SJCRH30 (cell line): ENCODE results near the gene CUX1. TPM values are rescaled to one million over a fixed set of nuclear protein-coding genes. Genes with fewer than 3 reads are reported as not detected.

Experiments used
- DNase-seq, 2 experiments: peaks; one replicate each; pipeline ENCODE4 v3.0.0-alpha.2; 2015 to 2020
- H3K27ac ChIP-seq: fragments of 250-450 bp; sonication (Bioruptor Pico); 2 replicates; pipeline ENCODE4 v1.5.1; 2020; ENCODE audit warnings: mild to moderate bottlenecking, moderate library complexity
- H3K27me3 ChIP-seq: fragments of 250-450 bp; sonication (Bioruptor Pico); 2 replicates; pipeline ENCODE4 v1.5.1; 2020; ENCODE audit warnings: mild to moderate bottlenecking, moderate library complexity
- H3K36me3 ChIP-seq: fragments of 250-450 bp; sonication (Bioruptor Pico); 2 replicates; pipeline ENCODE4 v1.5.1; 2020; ENCODE audit warnings: mild to moderate bottlenecking, moderate library complexity
- H3K4me1 ChIP-seq: fragments of 250-450 bp; sonication (Bioruptor Pico); 2 replicates; pipeline ENCODE4 v1.5.1; 2020; ENCODE audit warnings: mild to moderate bottlenecking, moderate library complexity
- H3K4me3 ChIP-seq: fragments of 250-450 bp; sonication (Bioruptor Pico); 2 replicates; pipeline ENCODE4 v1.5.1; 2020; ENCODE audit warnings: mild to moderate bottlenecking, moderate library complexity
- H3K9me3 ChIP-seq: fragments of 250-450 bp; sonication (Bioruptor Pico); replicated peaks from 2 replicates; pipeline ENCODE4 v1.5.1; 2020; ENCODE audit warnings: mild to moderate bottlenecking, moderate library complexity
- total RNA-seq: library from RNA; depleted of rRNA; stranded (reverse); fragments of >200 nt; shearing (Covaris generic); gene quantifications from 2 replicates; pipeline ENCODE4 v1.2.3, GENCODE V29; 2014

CUX1 gene
- total RNA-seq, 1 experiment from 2014 or later = 29.1 TPM

GRCh38 chr7:102232611-102233286 is 415.3 kb downstream of the CUX1 start:
- no peaks in the 10 kb centered on the region for H3K9me3 ChIP-seq
- no peaks in the 10 kb centered on the region for H3K4me1 ChIP-seq
- no peak overlapping the region for H3K27ac ChIP-seq
- no peaks in the 10 kb centered on the region for H3K27me3 ChIP-seq
- H3K4me3 ChIP-seq = no peak overlapping the region
- DNase-seq = no peak
- no peaks in the 10 kb centered on the region for H3K36me3 ChIP-seq

GRCh38 chr7:102234131-102234530 is 416.7 kb downstream of the CUX1 start:
- no peaks in the 10 kb centered on the region for H3K27me3 ChIP-seq
- H3K27ac ChIP-seq = no peak overlapping the region
- no peaks in the 10 kb centered on the region for H3K4me1 ChIP-seq
- no peak overlapping the region for H3K4me3 ChIP-seq
- DNase-seq = no peak
- 0 out of 2 replicates have a peak, but pooled peaks cover 4% of the 10 kb centered on the region for H3K36me3 ChIP-seq
- H3K9me3 ChIP-seq = no peaks in the 10 kb centered on the region

DNA sequence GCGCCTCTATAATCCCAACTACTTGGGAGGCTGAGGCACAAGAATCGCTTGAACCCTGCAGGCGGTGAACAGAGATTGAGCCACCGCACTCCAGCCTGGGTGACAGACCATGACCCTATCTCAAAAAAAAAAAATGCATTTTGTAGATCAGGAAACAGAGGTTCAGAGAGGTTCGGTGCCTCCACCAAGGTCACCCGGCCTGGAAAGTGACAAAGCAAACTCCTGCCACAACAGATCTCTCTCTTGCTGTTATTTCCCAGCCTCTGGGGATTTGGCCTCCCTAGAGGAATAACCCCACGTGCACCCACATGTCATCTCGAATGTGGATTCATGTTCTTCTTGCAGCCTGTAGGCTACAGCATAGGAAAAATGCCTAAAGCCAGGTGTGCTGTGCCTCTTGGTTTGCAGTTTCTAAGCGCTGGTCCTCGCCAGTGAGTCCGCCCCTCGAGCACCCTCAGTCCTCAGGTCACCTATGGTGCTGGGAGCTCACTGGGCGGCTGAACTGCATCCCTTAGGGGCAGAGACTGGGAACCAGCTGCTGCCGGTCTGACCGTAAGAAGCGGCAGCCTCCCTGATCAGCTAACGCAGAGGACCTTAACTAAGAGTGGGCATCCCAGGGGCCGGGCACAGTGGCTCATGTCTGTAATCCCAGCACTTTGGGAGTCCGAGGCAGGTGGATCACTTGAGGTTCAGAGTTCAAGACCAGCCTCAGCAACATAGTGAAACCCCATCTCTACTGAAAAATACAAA is 417.6 kb downstream of the CUX1 start:
- H3K4me3 ChIP-seq = no peak overlapping the region
- DNase-seq = no peak
- H3K36me3 ChIP-seq = 0 out of 2 replicates have a peak, but pooled peaks cover 4% of the 10 kb centered on the region
- H3K27ac ChIP-seq = no peak overlapping the region
- no peaks in the 10 kb centered on the region for H3K9me3 ChIP-seq
- H3K4me1 ChIP-seq = no peaks in the 10 kb centered on the region
- H3K27me3 ChIP-seq = no peaks in the 10 kb centered on the region

- Histone ChIP-seq H3K27ac (no peak overlapping the region), H3K9me3 (no peaks in the 10 kb centered on the region), H3K4me3 (no peak overlapping the region), H3K4me1 (no peaks in the 10 kb centered on the region), H3K27me3 (no peaks in the 10 kb centered on the region), H3K36me3 (peaks cover 4% of the 10 kb centered on the region; the same call in 1 of the 2 replicates)
- no peak for DNase-seq
These were observed 418.7 kb downstream of the CUX1 start for GRCh38 chr7:102236102-102236501.

DNA sequence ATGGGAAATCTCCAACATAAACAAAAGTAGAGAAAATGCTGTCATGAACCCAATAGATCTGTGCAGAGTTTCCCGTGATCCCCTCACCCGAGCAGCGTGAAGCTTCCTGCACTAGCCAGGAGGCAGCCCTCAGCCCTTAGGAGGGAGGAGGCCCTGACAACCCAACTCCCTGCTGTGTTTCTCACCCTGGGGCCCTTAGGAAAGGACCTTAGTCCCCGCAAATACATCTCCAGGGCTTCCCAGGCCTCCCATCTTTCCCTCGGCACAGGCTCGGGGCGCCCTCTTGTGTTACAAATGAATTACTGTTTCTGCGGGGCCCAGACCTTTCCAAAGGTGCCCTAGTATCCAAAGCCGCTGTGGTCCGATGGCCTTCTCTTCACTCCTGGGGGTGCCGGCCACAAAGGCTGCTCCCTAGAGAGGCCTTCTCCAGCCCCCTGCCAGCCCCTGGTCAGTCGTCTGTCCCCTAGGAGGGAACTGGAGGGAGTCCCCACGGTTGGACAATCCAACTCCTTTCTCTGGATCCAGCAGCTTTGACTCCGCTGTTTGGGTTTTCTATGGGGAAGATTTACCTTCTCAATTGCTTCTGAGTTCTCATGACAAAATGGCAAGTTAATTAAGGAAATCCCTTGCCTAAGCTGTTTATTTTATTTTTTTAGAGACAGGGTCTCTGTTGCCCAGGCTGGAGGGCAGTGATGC is 419.3 kb downstream of the CUX1 start:
- peak; percentile 72 to 89 for DNase-seq
- Histone ChIP-seq H3K27ac (no peak overlapping the region), H3K27me3 (no peaks in the 10 kb centered on the region), H3K9me3 (no peaks in the 10 kb centered on the region), H3K36me3 (peaks cover 4% of the 10 kb centered on the region; the same call in 1 of the 2 replicates), H3K4me1 (no peaks in the 10 kb centered on the region), H3K4me3 (no peak overlapping the region)

- H3K36me3 ChIP-seq = peaks cover 14% of the 10 kb centered on the region
- H3K4me3 ChIP-seq = no peak overlapping the region
- H3K27me3 ChIP-seq = no peaks in the 10 kb centered on the region
- H3K9me3 ChIP-seq = no peaks in the 10 kb centered on the region
- no peak overlapping the region for H3K27ac ChIP-seq
- H3K4me1 ChIP-seq = no peaks in the 10 kb centered on the region
- DNase-seq = no peak
These were observed 421.9 kb downstream of the CUX1 start for GRCh38 chr7:102239206-102239820.

GRCh38 chr7:102241431-102241830 is 424.0 kb downstream of the CUX1 start:
- no peaks in the 10 kb centered on the region for H3K4me1 ChIP-seq
- no peaks in the 10 kb centered on the region for H3K9me3 ChIP-seq
- no peak overlapping the region for H3K27ac ChIP-seq
- DNase-seq = no peak
- H3K27me3 ChIP-seq = no peaks in the 10 kb centered on the region
- no peak overlapping the region for H3K4me3 ChIP-seq
- H3K36me3 ChIP-seq = peaks cover 14% of the 10 kb centered on the region

GRCh38 chr7:102244601-102245000 is 427.2 kb downstream of the CUX1 start:
- H3K4me1 ChIP-seq = no peaks in the 10 kb centered on the region
- no peak for DNase-seq
- H3K9me3 ChIP-seq = no peaks in the 10 kb centered on the region
- no peaks in the 10 kb centered on the region for H3K27me3 ChIP-seq
- H3K27ac ChIP-seq = no peak overlapping the region
- H3K36me3 ChIP-seq = peaks cover 15% of the 10 kb centered on the region
- no peak overlapping the region for H3K4me3 ChIP-seq

- DNase-seq = no peak
These were observed 430.6 kb downstream of the CUX1 start for GRCh38 chr7:102248081-102248455.

DNA sequence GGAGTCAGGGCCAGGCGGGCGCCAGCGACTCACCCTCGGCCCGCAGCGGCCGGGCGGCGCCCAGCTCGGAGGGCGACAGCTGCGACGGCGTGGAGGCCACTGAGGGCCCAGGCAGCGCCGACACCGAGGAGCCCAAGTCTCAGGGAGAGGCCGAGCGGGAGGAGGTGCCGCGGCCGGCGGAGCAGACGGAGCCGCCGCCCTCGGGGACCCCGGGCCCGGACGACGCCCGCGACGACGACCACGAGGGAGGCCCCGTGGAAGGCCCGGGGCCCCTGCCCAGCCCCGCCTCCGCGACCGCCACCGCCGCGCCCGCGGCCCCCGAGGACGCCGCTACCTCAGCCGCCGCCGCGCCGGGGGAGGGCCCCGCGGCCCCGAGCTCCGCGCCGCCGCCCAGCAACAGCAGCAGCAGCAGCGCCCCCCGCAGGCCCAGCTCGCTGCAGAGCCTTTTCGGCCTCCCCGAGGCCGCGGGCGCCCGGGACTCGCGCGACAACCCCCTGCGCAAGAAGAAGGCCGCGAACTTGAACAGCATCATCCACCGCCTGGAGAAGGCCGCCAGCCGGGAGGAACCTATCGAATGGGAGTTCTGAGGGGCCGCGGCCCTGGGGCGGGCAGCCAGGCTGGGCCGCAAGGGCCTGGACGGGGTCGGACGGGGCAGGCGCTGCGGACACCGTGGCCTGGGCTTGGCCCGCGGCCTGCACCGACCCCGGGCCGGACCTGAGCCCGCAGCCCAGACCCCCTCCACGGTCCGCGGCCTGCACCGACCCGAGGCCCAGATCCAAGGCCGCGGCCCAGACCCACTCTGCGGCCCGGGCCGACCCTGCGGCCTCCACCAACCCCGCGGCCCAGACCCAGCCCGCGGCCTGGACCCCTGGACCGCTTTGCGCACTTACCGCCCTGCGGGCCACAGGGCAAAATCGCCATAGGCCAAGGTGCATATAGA is 431.3 kb downstream of the CUX1 start:
- no peak overlapping the region for H3K27ac ChIP-seq
- H3K4me1 ChIP-seq = peaks cover 20% of the 10 kb centered on the region
- no peak overlapping the region for H3K4me3 ChIP-seq
- H3K27me3 ChIP-seq = no peaks in the 10 kb centered on the region
- peaks cover 4% of the 10 kb centered on the region; the same call in 1 of the 2 replicates for H3K36me3 ChIP-seq
- no peak for DNase-seq
- no peaks in the 10 kb centered on the region for H3K9me3 ChIP-seq

More at GRCh38 chr7:102248081-102248455, 430.6 kb downstream of the CUX1 start:
- Histone ChIP-seq H3K4me1 (peaks cover 13% of the 10 kb centered on the region), H3K27me3 (no peaks in the 10 kb centered on the region), H3K9me3 (no peaks in the 10 kb centered on the region), H3K27ac (no peak overlapping the region), H3K4me3 (no peak overlapping the region), H3K36me3 (peaks cover 7% of the 10 kb centered on the region; the same call in 1 of the 2 replicates)

- no peak overlapping the region for H3K4me3 ChIP-seq
- H3K4me1 ChIP-seq = peaks cover 32% of the 10 kb centered on the region
- H3K27me3 ChIP-seq = no peaks in the 10 kb centered on the region
- no peaks in the 10 kb centered on the region for H3K9me3 ChIP-seq
- peaks cover 4% of the 10 kb centered on the region; the same call in 1 of the 2 replicates for H3K36me3 ChIP-seq
- no peak overlapping the region for H3K27ac ChIP-seq
- DNase-seq = no peak
These were observed 434.3 kb downstream of the CUX1 start for GRCh38 chr7:102251531-102252365.

DNA sequence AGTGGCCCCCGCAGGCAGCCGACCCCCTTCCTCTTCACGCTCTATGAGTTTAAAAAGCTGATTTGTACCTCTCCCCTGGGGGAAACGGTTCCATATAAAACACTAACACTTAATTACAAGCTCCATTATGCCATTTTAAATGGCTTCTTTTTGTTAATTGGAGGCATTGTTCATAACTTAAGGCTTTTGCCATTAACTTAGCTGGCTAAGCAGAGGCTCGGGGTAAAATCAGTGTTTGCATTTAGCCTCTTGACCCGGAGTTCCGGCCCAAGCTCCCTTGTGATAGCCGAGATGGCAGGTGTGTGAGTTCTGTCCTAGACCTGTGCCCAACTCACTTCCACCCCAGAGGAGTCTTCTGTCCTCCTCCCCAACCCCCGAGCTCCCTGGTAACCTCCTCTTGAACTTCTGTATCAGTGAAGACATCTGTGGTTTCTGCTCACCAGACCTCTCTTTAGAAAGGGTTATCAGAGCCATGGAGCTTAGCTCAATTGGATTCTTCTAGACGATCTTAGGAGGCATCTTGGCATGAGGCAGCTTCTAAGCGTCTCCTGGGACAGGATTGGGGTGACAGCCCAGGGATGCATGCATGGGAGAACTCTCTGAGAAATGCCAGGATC is 435.0 kb downstream of the CUX1 start:
- Histone ChIP-seq H3K4me3 (no peak overlapping the region), H3K4me1 (peaks cover 32% of the 10 kb centered on the region), H3K36me3 (peaks cover 1% of the 10 kb centered on the region; the same call in 1 of the 2 replicates), H3K9me3 (no peaks in the 10 kb centered on the region), H3K27ac (peak overlapping the region; percentile 89; the same call in 1 of the 2 replicates), H3K27me3 (no peaks in the 10 kb centered on the region)
- DNase-seq = no peak
